ENCODE results near the gene KIAA1210.

GRCh38 chrX:119158226-119158625 is 30.6 kb upstream of the KIAA1210 start:
- TF ChIP-seq CTCF (IDR thresholded peaks at IDR 0.05) (no peak), POLR2A (IDR thresholded peaks at IDR 0.05) (no peak)

Measured in right lobe of liver (tissue), 4 donors.